Frontal cortex (tissue), 4 donors: Measurements from ENCODE around the gene EVPL. TPM values are rescaled to one million over a fixed set of nuclear protein-coding genes. Genes with fewer than 3 reads are reported as not detected.
"Not testable (repeated sequence)": the region's sequence is repeated elsewhere in the genome, so short reads cannot be mapped to it uniquely, and the experiment has no call there.

Experiments used
- DNase-seq, 2 donors: peaks; one replicate each; pipeline ENCODE4 v3.0.0; 2012; ENCODE audit warnings: low spot score in 2 of 2
- FAIRE-seq: peaks from 2 replicates; lab custom pipeline; 2012; peaks lifted over from hg19 to GRCh38; lab: Jason Lieb, UNC
- total RNA-seq: library from RNA; depleted of rRNA; stranded (reverse); fragments of >200 nt; gene quantifications from one replicate; pipeline ENCODE4 v1.2.3, GENCODE V29; 2014
- donor health status: control.
- donor health status: control.
- donor health status: control.

EVPL gene
- total RNA-seq, 1 donor from 2014 or later: not detected

- DNase-seq (no peak), FAIRE-seq (no peak)
Measured at GRCh38 chr17:76049239-76049638, 22.1 kb upstream of the EVPL start.

GRCh38 chr17:76048711-76049110 lies 21.6 kb upstream of the EVPL start:
- DNase-seq (no peak), FAIRE-seq (no peak)

- FAIRE-seq: no peak
Measured at GRCh38 chr17:76048025-76048605, 21.0 kb upstream of the EVPL start.

GRCh38 chr17:76046064-76046463 lies 19.0 kb upstream of the EVPL start:
- no peak for FAIRE-seq
- DNase-seq: no peak

More at GRCh38 chr17:76048025-76048605, 21.0 kb upstream of the EVPL start:
- DNase-seq: no peak

GRCh38 chr17:76044475-76045007 lies 17.4 kb upstream of the EVPL start:
- not testable (repeated sequence) for FAIRE-seq, DNase-seq

GRCh38 chr17:76042868-76043267 lies 15.8 kb upstream of the EVPL start:
- not testable (repeated sequence) for DNase-seq, FAIRE-seq

GRCh38 chr17:76040376-76040775 lies 13.3 kb upstream of the EVPL start:
- FAIRE-seq (no peak), DNase-seq (no peak)

- FAIRE-seq (no peak), DNase-seq (no peak)
Measured at GRCh38 chr17:76039121-76039520, 12.0 kb upstream of the EVPL start.

GRCh38 chr17:76038050-76038449 lies 10.9 kb upstream of the EVPL start:
- DNase-seq (no peak), FAIRE-seq (no peak)

GRCh38 chr17:76036497-76037261 lies 9.6 kb upstream of the EVPL start:
- DNase-seq (no peak), FAIRE-seq (no peak)

GRCh38 chr17:76034428-76035350 lies 7.6 kb upstream of the EVPL start:
- DNase-seq: no peak
- no peak for FAIRE-seq

GRCh38 chr17:76033139-76033538 lies 6.0 kb upstream of the EVPL start:
- DNase-seq (no peak), FAIRE-seq (no peak)

GRCh38 chr17:76032780-76033108 lies 5.6 kb upstream of the EVPL start:
- DNase-seq (no peak), FAIRE-seq (no peak)

GRCh38 chr17:76032073-76032779 lies 5.1 kb upstream of the EVPL start:
- DNase-seq (no peak), FAIRE-seq (no peak)

- DNase-seq (no peak), FAIRE-seq (no peak)
Measured at GRCh38 chr17:76026714-76027158, 370 bp downstream of the EVPL start.

GRCh38 chr17:76025294-76025693 lies 1.8 kb downstream of the EVPL start:
- DNase-seq (no peak), FAIRE-seq (no peak)

GRCh38 chr17:76024353-76024752 lies 2.8 kb downstream of the EVPL start:
- FAIRE-seq (no peak), DNase-seq (no peak)

GRCh38 chr17:76023900-76024237 lies 3.2 kb downstream of the EVPL start:
- FAIRE-seq: no peak

GRCh38 chr17:76022973-76023899 lies 3.9 kb downstream of the EVPL start:
- no peak for DNase-seq
- FAIRE-seq: no peak

More at GRCh38 chr17:76023900-76024237, 3.2 kb downstream of the EVPL start:
- DNase-seq: no peak
